HepG2 (cell line): ENCODE measurements around the gene TMPRSS7. TPM values are rescaled to one million over a fixed set of nuclear protein-coding genes. Genes with fewer than 3 reads are reported as not detected.

Source experiments
- AHR ChIP-seq: IDR thresholded peaks from 2 replicates; pipeline ENCODE4 v1.6.1; 2018; ENCODE audit warnings: missing genetic modification reagents, missing compliant biosample characterization
- ARHGAP35 ChIP-seq: sonication (generic); formaldehyde crosslinking; IDR thresholded peaks from 2 replicates; pipeline ENCODE4 v1.9.0; 2022; ENCODE audit warnings: mild to moderate bottlenecking, inconsistent platforms, moderate library complexity, missing genetic modification reagents, borderline replicate concordance
- ELF3 ChIP-seq: IDR thresholded peaks from 2 replicates; pipeline ENCODE4 v1.6.1; 2016; ENCODE audit warnings: missing genetic modification reagents, missing compliant biosample characterization
- FLYWCH1 ChIP-seq: sonication (generic); formaldehyde crosslinking; IDR thresholded peaks from 2 replicates; pipeline ENCODE4 v1.8.1; 2023; ENCODE audit warnings: mild to moderate bottlenecking, missing genetic modification reagents
- SMC3 ChIP-seq: IDR thresholded peaks from 2 replicates; pipeline ENCODE4 v1.6.1; 2011; ENCODE audit warnings: low read length, improper control_type of control experiment
- XRCC5 ChIP-seq: fragments of 200-400 bp; formaldehyde crosslinking; optimal IDR thresholded peaks from 2 replicates; pipeline ENCODE3; 2017; ENCODE audit warnings: mild to moderate bottlenecking, low read length
- ZNF383 ChIP-seq: sonication (generic); formaldehyde crosslinking; IDR thresholded peaks from 2 replicates; pipeline ENCODE4 v1.4.0; 2020; ENCODE audit warnings: missing genetic modification reagents, mild to moderate bottlenecking, borderline replicate concordance
- ZNF766 ChIP-seq: sonication (generic); formaldehyde crosslinking; IDR thresholded peaks from 2 replicates; pipeline ENCODE4 v1.5.0; 2020; ENCODE audit warnings: missing genetic modification reagents, borderline replicate concordance
- ZNF816 ChIP-seq: sonication (generic); formaldehyde crosslinking; IDR thresholded peaks from 2 replicates; pipeline ENCODE4 v1.8.0; 2022; ENCODE audit warnings: missing genetic modification reagents, mild to moderate bottlenecking, borderline replicate concordance
- polyA plus RNA-seq, 8 experiments: library from polyadenylated mRNA; depleted of rRNA in 3 of 8; stranded (reverse) in 7 of 8; unstranded in 1 of 8; fragments of >200 nt; fragmentation: Illumina TruSeq in 4 of 8; extraction: Trizol in 4 of 8; gene quantifications; 2 replicates each; pipeline versions ENCODE4 v1.2.1 to v1.2.3, GENCODE V29; 2011 to 2016; ENCODE audit warnings: low read depth in 4 of 8, missing spikeins in 1 of 8, mixed read lengths in 1 of 8; ENCODE audit not compliant: insufficient read depth in 1 of 8
- total RNA-seq, 5 experiments: library from RNA; depleted of rRNA; stranded (reverse); fragments of >200 nt; fragmentation: Illumina TruSeq; extraction: Trizol; gene quantifications; 2 replicates each; pipeline ENCODE4 v1.2.3, GENCODE V29; 2016; ENCODE audit warnings: low read depth in 1 of 5
- TF ChIP-seq, protein P1 (sequence below): sonication (generic); formaldehyde crosslinking; IDR thresholded peaks from 2 replicates; pipeline ENCODE4 v1.5.1; 2020; ENCODE audit warnings: mild to moderate bottlenecking, missing genetic modification reagents, borderline replicate concordance
- TF ChIP-seq, protein P2 (sequence below): sonication (generic); formaldehyde crosslinking; IDR thresholded peaks from 2 replicates; pipeline ENCODE4 v1.4.0; 2020; ENCODE audit warnings: missing genetic modification reagents, borderline replicate concordance
- TF ChIP-seq, protein P3 (sequence below): sonication (generic); formaldehyde crosslinking; IDR thresholded peaks from 2 replicates; pipeline ENCODE4 v1.5.0; 2020; ENCODE audit warnings: mild to moderate bottlenecking, missing genetic modification reagents, moderate library complexity
- TF ChIP-seq, protein P4 (sequence below): sonication (generic); formaldehyde crosslinking; IDR thresholded peaks from 2 replicates; pipeline ENCODE4 v1.4.0; 2020; ENCODE audit warnings: missing genetic modification reagents, low read depth, mild to moderate bottlenecking, borderline replicate concordance
- TF ChIP-seq, protein P5 (sequence below): sonication (generic); formaldehyde crosslinking; IDR thresholded peaks from 2 replicates; pipeline ENCODE4 v1.5.1; 2020; ENCODE audit warnings: mild to moderate bottlenecking, missing genetic modification reagents, moderate library complexity

Gene TMPRSS7
- total and polyA plus RNA-seq, 2 of the 13 experiments (the other 11 are each of a cell fraction or from before 2014, with no cell fraction given) = not detected

DNA sequence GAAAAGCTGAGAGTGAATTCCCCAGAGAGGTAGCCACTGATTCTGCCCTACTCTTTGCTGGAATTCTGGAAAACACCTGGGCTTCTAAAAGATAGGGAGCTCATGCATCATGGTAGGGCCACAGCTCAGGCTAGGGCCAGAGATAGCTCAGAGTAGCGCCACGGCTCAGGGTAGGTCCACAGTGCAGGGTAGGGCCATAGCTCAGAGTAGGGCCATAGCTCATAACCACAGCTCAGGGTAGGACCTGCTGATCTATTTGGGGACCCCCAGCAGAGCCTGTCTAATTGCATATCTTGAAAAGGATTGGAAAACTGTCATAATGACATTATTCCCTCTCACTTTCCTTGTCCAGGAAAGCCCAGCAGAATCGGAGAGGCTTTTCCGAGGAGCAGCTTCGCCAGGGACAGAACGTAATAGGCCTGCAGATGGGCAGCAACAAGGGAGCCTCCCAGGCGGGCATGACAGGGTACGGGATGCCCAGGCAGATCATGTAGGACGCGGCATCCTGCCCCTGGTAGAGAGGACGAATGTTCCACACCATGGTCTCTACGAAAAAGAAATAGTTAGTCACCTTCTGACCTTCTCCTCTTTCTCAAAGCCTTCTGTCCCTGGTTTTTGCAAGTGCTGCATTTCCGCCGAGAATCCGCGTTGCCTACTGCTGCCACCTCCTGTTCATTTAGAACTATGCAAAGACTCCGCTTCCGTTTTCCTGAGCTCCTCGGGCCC, 21.3 kb upstream of the TMPRSS7 start (continued):
- TF ChIP-seq, protein P1, sequence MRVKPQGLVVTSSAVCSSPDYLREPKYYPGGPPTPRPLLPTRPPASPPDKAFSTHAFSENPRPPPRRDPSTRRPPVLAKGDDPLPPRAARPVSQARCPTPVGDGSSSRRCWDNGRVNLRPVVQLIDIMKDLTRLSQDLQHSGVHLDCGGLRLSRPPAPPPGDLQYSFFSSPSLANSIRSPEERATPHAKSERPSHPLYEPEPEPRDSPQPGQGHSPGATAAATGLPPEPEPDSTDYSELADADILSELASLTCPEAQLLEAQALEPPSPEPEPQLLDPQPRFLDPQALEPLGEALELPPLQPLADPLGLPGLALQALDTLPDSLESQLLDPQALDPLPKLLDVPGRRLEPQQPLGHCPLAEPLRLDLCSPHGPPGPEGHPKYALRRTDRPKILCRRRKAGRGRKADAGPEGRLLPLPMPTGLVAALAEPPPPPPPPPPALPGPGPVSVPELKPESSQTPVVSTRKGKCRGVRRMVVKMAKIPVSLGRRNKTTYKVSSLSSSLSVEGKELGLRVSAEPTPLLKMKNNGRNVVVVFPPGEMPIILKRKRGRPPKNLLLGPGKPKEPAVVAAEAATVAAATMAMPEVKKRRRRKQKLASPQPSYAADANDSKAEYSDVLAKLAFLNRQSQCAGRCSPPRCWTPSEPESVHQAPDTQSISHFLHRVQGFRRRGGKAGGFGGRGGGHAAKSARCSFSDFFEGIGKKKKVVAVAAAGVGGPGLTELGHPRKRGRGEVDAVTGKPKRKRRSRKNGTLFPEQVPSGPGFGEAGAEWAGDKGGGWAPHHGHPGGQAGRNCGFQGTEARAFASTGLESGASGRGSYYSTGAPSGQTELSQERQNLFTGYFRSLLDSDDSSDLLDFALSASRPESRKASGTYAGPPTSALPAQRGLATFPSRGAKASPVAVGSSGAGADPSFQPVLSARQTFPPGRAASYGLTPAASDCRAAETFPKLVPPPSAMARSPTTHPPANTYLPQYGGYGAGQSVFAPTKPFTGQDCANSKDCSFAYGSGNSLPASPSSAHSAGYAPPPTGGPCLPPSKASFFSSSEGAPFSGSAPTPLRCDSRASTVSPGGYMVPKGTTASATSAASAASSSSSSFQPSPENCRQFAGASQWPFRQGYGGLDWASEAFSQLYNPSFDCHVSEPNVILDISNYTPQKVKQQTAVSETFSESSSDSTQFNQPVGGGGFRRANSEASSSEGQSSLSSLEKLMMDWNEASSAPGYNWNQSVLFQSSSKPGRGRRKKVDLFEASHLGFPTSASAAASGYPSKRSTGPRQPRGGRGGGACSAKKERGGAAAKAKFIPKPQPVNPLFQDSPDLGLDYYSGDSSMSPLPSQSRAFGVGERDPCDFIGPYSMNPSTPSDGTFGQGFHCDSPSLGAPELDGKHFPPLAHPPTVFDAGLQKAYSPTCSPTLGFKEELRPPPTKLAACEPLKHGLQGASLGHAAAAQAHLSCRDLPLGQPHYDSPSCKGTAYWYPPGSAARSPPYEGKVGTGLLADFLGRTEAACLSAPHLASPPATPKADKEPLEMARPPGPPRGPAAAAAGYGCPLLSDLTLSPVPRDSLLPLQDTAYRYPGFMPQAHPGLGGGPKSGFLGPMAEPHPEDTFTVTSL (CRISPR knock-in tag) = no peak
- TF ChIP-seq AHR (CRISPR knock-in tag) = 0 out of 2 replicates have a peak, but pooled peaks have one; percentile 25
- 0 out of 2 replicates have a peak, but pooled peaks have one; percentile 44 for TF ChIP-seq ZNF766
- TF ChIP-seq ELF3 = no peak
- TF ChIP-seq, protein P2, sequence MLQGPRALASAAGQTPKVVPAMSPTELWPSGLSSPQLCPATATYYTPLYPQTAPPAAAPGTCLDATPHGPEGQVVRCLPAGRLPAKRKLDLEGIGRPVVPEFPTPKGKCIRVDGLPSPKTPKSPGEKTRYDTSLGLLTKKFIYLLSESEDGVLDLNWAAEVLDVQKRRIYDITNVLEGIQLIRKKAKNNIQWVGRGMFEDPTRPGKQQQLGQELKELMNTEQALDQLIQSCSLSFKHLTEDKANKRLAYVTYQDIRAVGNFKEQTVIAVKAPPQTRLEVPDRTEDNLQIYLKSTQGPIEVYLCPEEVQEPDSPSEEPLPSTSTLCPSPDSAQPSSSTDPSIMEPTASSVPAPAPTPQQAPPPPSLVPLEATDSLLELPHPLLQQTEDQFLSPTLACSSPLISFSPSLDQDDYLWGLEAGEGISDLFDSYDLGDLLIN (CRISPR knock-in tag) = no peak
- TF ChIP-seq, protein P3, sequence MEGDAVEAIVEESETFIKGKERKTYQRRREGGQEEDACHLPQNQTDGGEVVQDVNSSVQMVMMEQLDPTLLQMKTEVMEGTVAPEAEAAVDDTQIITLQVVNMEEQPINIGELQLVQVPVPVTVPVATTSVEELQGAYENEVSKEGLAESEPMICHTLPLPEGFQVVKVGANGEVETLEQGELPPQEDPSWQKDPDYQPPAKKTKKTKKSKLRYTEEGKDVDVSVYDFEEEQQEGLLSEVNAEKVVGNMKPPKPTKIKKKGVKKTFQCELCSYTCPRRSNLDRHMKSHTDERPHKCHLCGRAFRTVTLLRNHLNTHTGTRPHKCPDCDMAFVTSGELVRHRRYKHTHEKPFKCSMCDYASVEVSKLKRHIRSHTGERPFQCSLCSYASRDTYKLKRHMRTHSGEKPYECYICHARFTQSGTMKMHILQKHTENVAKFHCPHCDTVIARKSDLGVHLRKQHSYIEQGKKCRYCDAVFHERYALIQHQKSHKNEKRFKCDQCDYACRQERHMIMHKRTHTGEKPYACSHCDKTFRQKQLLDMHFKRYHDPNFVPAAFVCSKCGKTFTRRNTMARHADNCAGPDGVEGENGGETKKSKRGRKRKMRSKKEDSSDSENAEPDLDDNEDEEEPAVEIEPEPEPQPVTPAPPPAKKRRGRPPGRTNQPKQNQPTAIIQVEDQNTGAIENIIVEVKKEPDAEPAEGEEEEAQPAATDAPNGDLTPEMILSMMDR (CRISPR knock-in tag) = peak; percentile 81
- TF ChIP-seq SMC3 = peak; percentile 66
- peak; percentile 75 for TF ChIP-seq XRCC5
- TF ChIP-seq ZNF383 (CRISPR knock-in tag) = no peak
- TF ChIP-seq, protein P4, sequence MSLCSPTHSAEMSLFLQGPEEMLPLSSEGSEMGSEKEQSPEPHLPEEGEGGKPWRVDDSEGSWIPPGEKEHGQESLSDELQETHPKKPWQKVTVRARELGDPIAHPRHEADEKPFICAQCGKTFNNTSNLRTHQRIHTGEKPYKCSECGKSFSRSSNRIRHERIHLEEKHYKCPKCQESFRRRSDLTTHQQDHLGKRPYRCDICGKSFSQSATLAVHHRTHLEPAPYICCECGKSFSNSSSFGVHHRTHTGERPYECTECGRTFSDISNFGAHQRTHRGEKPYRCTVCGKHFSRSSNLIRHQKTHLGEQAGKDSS (CRISPR knock-in tag) = no peak
- TF ChIP-seq FLYWCH1 = no peak
- TF ChIP-seq, protein P5, sequence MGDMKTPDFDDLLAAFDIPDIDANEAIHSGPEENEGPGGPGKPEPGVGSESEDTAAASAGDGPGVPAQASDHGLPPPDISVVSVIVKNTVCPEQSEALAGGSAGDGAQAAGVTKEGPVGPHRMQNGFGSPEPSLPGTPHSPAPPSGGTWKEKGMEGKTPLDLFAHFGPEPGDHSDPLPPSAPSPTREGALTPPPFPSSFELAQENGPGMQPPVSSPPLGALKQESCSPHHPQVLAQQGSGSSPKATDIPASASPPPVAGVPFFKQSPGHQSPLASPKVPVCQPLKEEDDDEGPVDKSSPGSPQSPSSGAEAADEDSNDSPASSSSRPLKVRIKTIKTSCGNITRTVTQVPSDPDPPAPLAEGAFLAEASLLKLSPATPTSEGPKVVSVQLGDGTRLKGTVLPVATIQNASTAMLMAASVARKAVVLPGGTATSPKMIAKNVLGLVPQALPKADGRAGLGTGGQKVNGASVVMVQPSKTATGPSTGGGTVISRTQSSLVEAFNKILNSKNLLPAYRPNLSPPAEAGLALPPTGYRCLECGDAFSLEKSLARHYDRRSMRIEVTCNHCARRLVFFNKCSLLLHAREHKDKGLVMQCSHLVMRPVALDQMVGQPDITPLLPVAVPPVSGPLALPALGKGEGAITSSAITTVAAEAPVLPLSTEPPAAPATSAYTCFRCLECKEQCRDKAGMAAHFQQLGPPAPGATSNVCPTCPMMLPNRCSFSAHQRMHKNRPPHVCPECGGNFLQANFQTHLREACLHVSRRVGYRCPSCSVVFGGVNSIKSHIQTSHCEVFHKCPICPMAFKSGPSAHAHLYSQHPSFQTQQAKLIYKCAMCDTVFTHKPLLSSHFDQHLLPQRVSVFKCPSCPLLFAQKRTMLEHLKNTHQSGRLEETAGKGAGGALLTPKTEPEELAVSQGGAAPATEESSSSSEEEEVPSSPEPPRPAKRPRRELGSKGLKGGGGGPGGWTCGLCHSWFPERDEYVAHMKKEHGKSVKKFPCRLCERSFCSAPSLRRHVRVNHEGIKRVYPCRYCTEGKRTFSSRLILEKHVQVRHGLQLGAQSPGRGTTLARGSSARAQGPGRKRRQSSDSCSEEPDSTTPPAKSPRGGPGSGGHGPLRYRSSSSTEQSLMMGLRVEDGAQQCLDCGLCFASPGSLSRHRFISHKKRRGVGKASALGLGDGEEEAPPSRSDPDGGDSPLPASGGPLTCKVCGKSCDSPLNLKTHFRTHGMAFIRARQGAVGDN (CRISPR knock-in tag) = peak; percentile 51
- TF ChIP-seq ZNF816 (CRISPR knock-in tag) = no peak
- no peak for TF ChIP-seq ARHGAP35 (CRISPR knock-in tag)
